ENCODE measurements around the gene CTSC. TPM values are rescaled to one million over a fixed set of nuclear protein-coding genes. Genes with fewer than 3 reads are reported as not detected.

The CTSC gene
- total RNA-seq, 4 donors from 2014 or later: 7.0 to 16.7 (median 13.5) TPM

GRCh38 chr11:88340366-88340935, 2.9 kb upstream of the CTSC start:
- no peaks in the 10 kb centered on the region for H3K36me3 ChIP-seq
- TF ChIP-seq POLR2A (IDR thresholded peaks at IDR 0.05): no peak
- TF ChIP-seq CTCF (IDR thresholded peaks at IDR 0.05 in 4 of 5, conservative IDR thresholded peaks at IDR 0.05 in 1 of 5): no peak
- no peak overlapping the region for H3K4me3 ChIP-seq
- intact Hi-C loops (cut with DNase I; ENCODE audit: low total_unique reads) (no loop called here), in situ Hi-C loops (cut with MboI; ENCODE audit: low sequenced_read_pairs in 4 of 4) (no loop called here)
- no peak overlapping the region for H3K27ac ChIP-seq
- no peaks in the 10 kb centered on the region for H3K9me3 ChIP-seq
- peaks cover 0 to 13% of the 10 kb centered on the region in 2 donors for H3K4me1 ChIP-seq
- ATAC-seq (no peak), DNase-seq (no peak)
- H3K27me3 ChIP-seq: no peaks in the 10 kb centered on the region

- no peaks in the 10 kb centered on the region for H3K9me3 ChIP-seq
- H3K4me3 ChIP-seq: peak overlapping the region; percentile 69 to 94 (median 88)
- ATAC-seq: peak; percentile 73 to 75
- H3K27ac ChIP-seq: peak overlapping the region; percentile 81 to 89 (median 86)
- TF ChIP-seq POLR2A (IDR thresholded peaks at IDR 0.05): no peak
- TF ChIP-seq CTCF (IDR thresholded peaks at IDR 0.05 in 4 of 5, conservative IDR thresholded peaks at IDR 0.05 in 1 of 5): no peak
- peak; percentile 33 to 45 for DNase-seq
- H3K4me1 ChIP-seq: peaks cover 5 to 13% of the 10 kb centered on the region in 2 donors
- in situ Hi-C loops (cut with MboI; ENCODE audit: low sequenced_read_pairs in 4 of 4) (no loop called here), intact Hi-C loops (cut with DNase I; ENCODE audit: low total_unique reads) (loop anchor here (5.0 kb wide), 1 partner anchor 46 kb away; no protein-coding TSS in a partner anchor)
- H3K27me3 ChIP-seq: no peaks in the 10 kb centered on the region
- H3K36me3 ChIP-seq: no peaks in the 10 kb centered on the region
Observed at GRCh38 chr11:88337987-88338668, 592 bp upstream of the CTSC start.

GRCh38 chr11:88335284-88335683, 2.3 kb downstream of the CTSC start:
- in situ Hi-C loops (cut with MboI; ENCODE audit: low sequenced_read_pairs in 4 of 4): no loop called here
- TF ChIP-seq POLR2A (IDR thresholded peaks at IDR 0.05) (no peak), CTCF (IDR thresholded peaks at IDR 0.05 in 4 of 5, conservative IDR thresholded peaks at IDR 0.05 in 1 of 5) (no peak)
- no peaks in the 10 kb centered on the region for H3K27me3 ChIP-seq
- H3K36me3 ChIP-seq: no peaks in the 10 kb centered on the region
- H3K4me3 ChIP-seq: no peak overlapping the region
- H3K4me1 ChIP-seq: peaks cover 5 to 13% of the 10 kb centered on the region in 2 donors
- intact Hi-C loops (cut with DNase I; ENCODE audit: low total_unique reads): loop anchor here (5.0 kb wide), 1 partner anchor 43 kb away; no protein-coding TSS in a partner anchor
- H3K9me3 ChIP-seq: no peaks in the 10 kb centered on the region
- no peak for DNase-seq
- no peak for ATAC-seq
- H3K27ac ChIP-seq: no peak overlapping the region

GRCh38 chr11:88333862-88334261, 3.7 kb downstream of the CTSC start:
- DNase-seq: no peak
- Histone ChIP-seq H3K36me3 (no peaks in the 10 kb centered on the region), H3K27ac (no peak overlapping the region), H3K27me3 (no peaks in the 10 kb centered on the region), H3K4me3 (no peak overlapping the region), H3K4me1 (peaks cover 5 to 7% of the 10 kb centered on the region in 2 donors), H3K9me3 (no peaks in the 10 kb centered on the region)
- intact Hi-C loops (cut with DNase I; ENCODE audit: low total_unique reads) (no loop called here), in situ Hi-C loops (cut with MboI; ENCODE audit: low sequenced_read_pairs in 4 of 4) (no loop called here)
- TF ChIP-seq POLR2A (IDR thresholded peaks at IDR 0.05) (no peak), CTCF (IDR thresholded peaks at IDR 0.05 in 4 of 5, conservative IDR thresholded peaks at IDR 0.05 in 1 of 5) (no peak)
- no peak for ATAC-seq
